Mesothelial cell of epicardium (in vitro differentiated cells): ENCODE data around the gene STUB1. TPM values are rescaled to one million over a fixed set of nuclear protein-coding genes. Genes with fewer than 3 reads are reported as not detected.

Source experiments
- DNase-seq, 2 experiments: peaks; one replicate each; pipeline ENCODE4 v3.0.0; 2021; ENCODE audit warnings: low spot score in 2 of 2; ENCODE audit not compliant: unreplicated experiment in 2 of 2
- H3K27ac Mint-ChIP-seq: 2 replicates; pipeline ENCODE4 v1.8.0; 2021; ENCODE audit warnings: mixed read lengths
- H3K27me3 Mint-ChIP-seq: 2 replicates; pipeline ENCODE4 v1.8.0; 2021; ENCODE audit warnings: low read depth, mixed read lengths
- H3K36me3 Mint-ChIP-seq: 2 replicates; pipeline ENCODE4 v1.8.0; 2021; ENCODE audit warnings: mixed read lengths
- H3K4me1 Mint-ChIP-seq: 2 replicates; pipeline ENCODE4 v1.8.0; 2021; ENCODE audit warnings: mixed read lengths
- H3K4me3 Mint-ChIP-seq: 2 replicates; pipeline ENCODE4 v1.8.0; 2021; ENCODE audit warnings: mild to moderate bottlenecking, moderate library complexity, mixed read lengths
- H3K9me3 Mint-ChIP-seq: 2 replicates; pipeline ENCODE4 v1.8.0; 2021; ENCODE audit warnings: mixed read lengths
- total RNA-seq: library from RNA; stranded (reverse); gene quantifications from 3 replicates; pipeline ENCODE4 v1.2.1, GENCODE V29; 2021
- TF ChIP-seq, protein P1 (sequence below): fragments of 200-600 bp; sonication (generic); IDR thresholded peaks from one replicate; pipeline ENCODE4 v1.5.0; 2021; ENCODE audit warnings: antibody characterized with exemption; ENCODE audit not compliant: unreplicated experiment

STUB1 gene
- total RNA-seq, 1 donor from 2014 or later: 69.4 TPM

DNA sequence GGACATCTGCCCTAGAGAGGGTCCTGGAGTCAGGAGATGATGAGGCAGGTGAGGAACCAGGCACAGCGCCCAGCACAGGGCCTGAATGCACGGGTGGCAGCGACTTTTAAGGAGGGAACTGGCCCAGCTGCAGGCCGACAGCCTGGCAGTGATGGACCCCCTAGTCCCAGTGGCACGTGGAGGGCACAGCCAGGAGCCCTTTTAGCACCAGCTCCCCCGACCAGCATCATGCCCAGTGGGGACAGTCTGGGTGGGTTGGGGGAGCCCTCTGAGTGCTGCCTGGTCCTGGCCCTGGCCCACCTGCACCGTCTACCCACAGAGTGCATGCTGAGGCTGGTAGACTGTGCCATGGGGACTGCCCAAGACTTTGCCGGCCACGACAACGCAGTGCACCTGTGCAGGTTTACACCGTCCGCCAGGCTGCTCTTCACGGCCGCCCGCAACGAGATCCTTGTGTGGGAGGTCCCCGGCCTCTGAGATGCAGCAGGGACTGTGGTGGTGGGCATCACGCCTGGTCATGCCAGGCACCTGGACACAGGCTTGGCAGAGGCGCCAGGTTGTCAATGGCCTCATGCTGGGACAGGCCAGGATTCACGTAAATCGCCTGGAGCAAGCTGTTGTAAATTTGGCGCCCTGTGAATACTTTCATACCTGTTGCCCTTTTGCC, 13.0 kb upstream of the STUB1 start:
- Mint-ChIP-seq H3K27ac (peak overlapping the region; percentile 61), H3K4me3 (peak overlapping the region; percentile 74), H3K27me3 (no peaks in the 10 kb centered on the region), H3K36me3 (peaks cover 2% of the 10 kb centered on the region), H3K9me3 (no peaks in the 10 kb centered on the region), H3K4me1 (peaks cover 5% of the 10 kb centered on the region)
- no peak for DNase-seq
- TF ChIP-seq, protein P1, sequence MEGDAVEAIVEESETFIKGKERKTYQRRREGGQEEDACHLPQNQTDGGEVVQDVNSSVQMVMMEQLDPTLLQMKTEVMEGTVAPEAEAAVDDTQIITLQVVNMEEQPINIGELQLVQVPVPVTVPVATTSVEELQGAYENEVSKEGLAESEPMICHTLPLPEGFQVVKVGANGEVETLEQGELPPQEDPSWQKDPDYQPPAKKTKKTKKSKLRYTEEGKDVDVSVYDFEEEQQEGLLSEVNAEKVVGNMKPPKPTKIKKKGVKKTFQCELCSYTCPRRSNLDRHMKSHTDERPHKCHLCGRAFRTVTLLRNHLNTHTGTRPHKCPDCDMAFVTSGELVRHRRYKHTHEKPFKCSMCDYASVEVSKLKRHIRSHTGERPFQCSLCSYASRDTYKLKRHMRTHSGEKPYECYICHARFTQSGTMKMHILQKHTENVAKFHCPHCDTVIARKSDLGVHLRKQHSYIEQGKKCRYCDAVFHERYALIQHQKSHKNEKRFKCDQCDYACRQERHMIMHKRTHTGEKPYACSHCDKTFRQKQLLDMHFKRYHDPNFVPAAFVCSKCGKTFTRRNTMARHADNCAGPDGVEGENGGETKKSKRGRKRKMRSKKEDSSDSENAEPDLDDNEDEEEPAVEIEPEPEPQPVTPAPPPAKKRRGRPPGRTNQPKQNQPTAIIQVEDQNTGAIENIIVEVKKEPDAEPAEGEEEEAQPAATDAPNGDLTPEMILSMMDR: no peak

DNA sequence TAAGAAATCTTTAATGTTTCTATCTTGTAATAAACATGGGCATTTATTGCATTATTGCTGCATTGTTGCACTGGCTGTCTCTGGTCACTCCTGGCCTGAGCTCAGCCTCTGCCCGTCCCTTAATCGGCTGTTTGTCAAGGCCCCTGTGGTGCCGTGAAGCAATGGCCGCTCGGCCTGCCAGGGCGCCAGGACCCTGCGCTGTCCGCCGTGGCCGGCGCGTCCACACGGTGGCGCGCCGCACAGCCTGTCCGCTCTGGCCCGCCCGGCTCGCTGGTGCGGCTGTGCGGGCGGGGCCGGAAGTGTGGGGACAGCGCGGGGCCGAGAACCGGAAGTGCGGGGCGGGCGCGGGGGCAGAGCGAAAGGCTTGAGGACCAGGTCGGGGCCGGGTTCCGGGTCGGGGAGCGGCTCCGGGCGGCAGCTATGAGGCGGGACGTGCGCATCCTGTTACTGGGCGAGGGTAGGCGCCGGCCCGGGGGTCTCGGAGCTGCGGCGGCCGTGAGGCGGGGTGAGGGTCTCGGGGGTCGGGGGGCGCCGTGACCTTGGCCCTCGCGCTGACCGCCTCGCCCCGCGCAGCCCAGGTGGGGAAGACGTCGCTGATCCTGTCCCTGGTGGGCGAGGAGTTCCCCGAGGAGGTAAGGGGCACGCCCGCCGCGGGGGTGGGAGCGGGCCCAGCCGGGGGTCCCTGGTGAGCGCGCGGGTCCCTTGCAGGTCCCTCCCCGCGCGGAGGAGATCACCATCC, 12.3 kb upstream of the STUB1 start, which contains the start of gene RHOT2:
TSS of gene RHOT2 (plus strand) at position 353 of the 739 bp plus-strand sequence. CDS start at position 421, 68 bp downstream.
- peaks cover 5% of the 10 kb centered on the region for H3K4me1 Mint-ChIP-seq
- H3K4me3 Mint-ChIP-seq: peak within 1 kb of the TSS; percentile 74
- H3K9me3 Mint-ChIP-seq: no peaks in the 10 kb centered on the region
- DNase-seq: peak; percentile 91 to 92
- peak within 1 kb of the TSS; percentile 61 for H3K27ac Mint-ChIP-seq
- TF ChIP-seq, protein P1: peak; percentile 58
- H3K27me3 Mint-ChIP-seq: no peaks in the 10 kb centered on the region
- H3K36me3 Mint-ChIP-seq: peaks cover 2% of the 10 kb centered on the region

DNA sequence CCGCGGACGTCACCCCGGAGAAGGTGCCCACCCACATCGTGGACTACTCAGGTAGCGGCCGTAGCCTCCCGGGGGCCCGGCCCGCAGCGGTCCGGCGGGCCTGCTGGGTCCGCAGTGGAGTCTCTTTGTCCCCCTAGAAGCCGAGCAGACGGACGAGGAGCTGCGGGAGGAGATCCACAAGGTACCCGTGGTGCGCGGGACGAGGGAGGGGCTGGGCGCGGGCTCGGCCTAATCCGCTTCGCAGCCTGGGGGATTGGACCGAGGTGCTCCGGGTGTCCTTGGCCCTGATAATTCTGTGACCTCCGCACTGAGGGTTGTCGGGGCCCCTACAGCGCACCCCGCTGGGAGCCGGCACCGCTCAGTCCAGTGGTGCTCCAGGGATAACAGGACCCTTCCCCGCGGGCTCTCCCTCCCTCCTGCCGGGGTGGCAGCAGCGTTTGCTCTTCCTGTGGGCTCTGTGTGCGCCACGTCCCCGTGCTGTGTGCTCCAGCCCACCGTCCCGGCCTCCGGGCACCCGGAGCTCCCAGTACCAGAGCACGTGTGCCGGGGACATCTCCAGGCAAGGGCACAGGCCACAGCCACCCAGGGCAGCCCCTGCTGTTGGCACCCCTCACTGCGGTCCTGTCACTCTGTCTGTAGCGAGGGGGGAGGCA, 11.6 kb upstream of the STUB1 start:
- TF ChIP-seq, protein P1: no peak
- Mint-ChIP-seq H3K36me3 (peaks cover 2% of the 10 kb centered on the region), H3K4me1 (peaks cover 5% of the 10 kb centered on the region), H3K27me3 (no peaks in the 10 kb centered on the region), H3K27ac (no peak overlapping the region), H3K9me3 (no peaks in the 10 kb centered on the region), H3K4me3 (peak overlapping the region; percentile 74)
- no peak for DNase-seq

DNA sequence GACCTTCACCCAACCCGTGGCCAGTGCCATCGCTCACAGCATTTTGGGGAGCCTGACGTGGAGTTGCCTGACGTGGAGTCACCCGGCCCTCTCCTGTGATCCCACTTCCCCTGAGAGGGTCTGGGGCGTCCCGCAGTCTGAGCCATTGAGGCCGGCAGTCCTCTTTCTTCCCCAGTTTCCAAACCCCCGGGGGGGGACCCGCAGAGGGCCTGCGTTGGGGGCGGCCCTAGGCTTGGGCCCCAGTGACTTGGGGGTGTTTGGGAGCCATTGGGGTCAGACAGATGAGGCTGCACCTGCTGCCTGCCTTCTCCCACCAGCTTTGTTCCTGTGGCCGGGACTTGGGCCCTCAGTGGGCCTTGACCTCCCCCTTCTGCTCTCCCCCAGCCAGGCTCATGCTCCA, 10.5 kb upstream of the STUB1 start:
- Mint-ChIP-seq H3K27me3 (no peaks in the 10 kb centered on the region), H3K36me3 (peaks cover 2% of the 10 kb centered on the region), H3K27ac (no peak overlapping the region), H3K4me3 (peak overlapping the region; percentile 57), H3K9me3 (no peaks in the 10 kb centered on the region), H3K4me1 (peaks cover 5% of the 10 kb centered on the region)
- no peak for DNase-seq
- TF ChIP-seq, protein P1: no peak

DNA sequence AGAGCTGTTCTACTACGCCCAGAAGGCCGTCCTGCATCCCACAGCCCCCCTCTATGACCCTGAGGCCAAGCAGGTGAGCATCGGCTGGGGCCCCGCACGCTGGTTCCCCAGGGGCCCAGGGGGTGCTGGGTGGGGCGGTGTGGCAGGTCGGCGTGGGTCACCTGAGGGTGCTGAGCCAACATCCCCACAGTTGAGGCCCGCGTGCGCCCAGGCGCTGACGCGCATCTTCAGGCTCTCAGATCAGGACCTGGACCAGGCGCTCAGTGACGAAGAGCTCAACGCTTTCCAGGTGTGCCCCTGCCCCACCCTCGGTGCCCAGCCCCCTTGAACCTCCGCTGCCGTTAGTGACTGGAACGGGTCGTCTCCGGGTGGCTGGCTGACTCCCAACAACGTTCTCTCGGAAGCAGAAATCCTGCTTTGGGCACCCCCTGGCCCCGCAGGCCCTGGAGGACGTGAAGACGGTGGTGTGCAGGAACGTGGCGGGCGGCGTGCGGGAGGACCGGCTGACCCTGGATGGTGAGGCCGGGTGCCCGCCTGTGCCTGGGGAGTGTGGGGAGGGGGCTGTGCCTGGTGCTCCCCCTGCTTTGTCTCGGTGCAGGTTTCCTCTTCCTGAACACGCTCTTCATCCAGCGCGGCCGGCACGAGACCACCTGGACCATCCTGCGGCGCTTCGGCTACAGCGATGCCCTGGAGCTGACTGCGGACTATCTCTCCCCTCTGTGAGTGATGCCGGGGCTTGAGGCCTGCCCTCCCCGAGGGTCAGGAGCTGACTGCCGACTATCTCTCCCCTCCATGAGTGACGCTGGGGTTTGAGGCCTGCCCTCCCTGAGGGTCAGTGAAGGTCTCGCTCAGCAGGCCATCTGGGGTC, 9.5 kb upstream of the STUB1 start:
- H3K4me3 Mint-ChIP-seq: peak overlapping the region; percentile 57
- no peaks in the 10 kb centered on the region for H3K9me3 Mint-ChIP-seq
- H3K4me1 Mint-ChIP-seq: peaks cover 5% of the 10 kb centered on the region
- TF ChIP-seq, protein P1: no peak
- no peak for DNase-seq
- H3K27ac Mint-ChIP-seq: no peak overlapping the region
- H3K36me3 Mint-ChIP-seq: peaks cover 2% of the 10 kb centered on the region
- H3K27me3 Mint-ChIP-seq: peaks cover 5% of the 10 kb centered on the region
